Testis (tissue), 2 donors: ENCODE measurements around the gene STRIT1.

Experiments used
- POLR2A ChIP-seq: fragments of 450-650 bp; IDR thresholded peaks from one replicate; pipeline ENCODE4 v1.6.1; 2017; ENCODE audit warnings: antibody characterized with exemption, mild to moderate bottlenecking, moderate library complexity
- TF ChIP-seq, protein P1 (sequence below), 3 experiments: fragments of 450-650 bp in 2 of 3; fragments of 200-600 bp in 1 of 3; sonication (generic) in 1 of 3; IDR thresholded peaks; one replicate each; pipeline ENCODE4 v1.5.1; 2016 to 2019; ENCODE audit warnings: antibody characterized with exemption in 3 of 3, mild to moderate bottlenecking in 2 of 3, moderate library complexity in 1 of 3

DNA sequence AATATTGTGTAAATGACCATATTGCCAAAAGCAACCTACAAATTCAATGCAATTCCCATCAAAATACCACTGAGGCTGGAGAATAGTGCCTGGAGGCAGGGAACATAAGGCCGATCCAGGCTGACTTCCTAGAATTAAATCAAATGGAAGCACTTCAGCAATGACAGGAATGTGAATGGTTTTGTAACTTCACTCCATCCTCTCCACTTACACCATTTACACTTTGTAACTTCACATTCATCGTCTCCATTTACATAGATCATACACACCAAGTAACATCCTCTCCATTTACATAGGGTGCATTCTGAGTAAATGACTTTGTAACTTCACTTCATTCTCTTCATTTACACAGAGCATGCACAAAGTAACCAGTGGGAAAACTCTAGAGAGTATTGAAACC lies 11.6 kb downstream of the STRIT1 start:
- TF ChIP-seq, protein P1, sequence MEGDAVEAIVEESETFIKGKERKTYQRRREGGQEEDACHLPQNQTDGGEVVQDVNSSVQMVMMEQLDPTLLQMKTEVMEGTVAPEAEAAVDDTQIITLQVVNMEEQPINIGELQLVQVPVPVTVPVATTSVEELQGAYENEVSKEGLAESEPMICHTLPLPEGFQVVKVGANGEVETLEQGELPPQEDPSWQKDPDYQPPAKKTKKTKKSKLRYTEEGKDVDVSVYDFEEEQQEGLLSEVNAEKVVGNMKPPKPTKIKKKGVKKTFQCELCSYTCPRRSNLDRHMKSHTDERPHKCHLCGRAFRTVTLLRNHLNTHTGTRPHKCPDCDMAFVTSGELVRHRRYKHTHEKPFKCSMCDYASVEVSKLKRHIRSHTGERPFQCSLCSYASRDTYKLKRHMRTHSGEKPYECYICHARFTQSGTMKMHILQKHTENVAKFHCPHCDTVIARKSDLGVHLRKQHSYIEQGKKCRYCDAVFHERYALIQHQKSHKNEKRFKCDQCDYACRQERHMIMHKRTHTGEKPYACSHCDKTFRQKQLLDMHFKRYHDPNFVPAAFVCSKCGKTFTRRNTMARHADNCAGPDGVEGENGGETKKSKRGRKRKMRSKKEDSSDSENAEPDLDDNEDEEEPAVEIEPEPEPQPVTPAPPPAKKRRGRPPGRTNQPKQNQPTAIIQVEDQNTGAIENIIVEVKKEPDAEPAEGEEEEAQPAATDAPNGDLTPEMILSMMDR (IDR thresholded peaks at IDR 0.05), result no peak
- no peak for TF ChIP-seq POLR2A
